HepG2 (cell line): ENCODE data around the gene ATP2A3. TPM values are rescaled to one million over a fixed set of nuclear protein-coding genes. Genes with fewer than 3 reads are reported as not detected.

Experiments
- HIVEP1 ChIP-seq: sonication (generic); formaldehyde crosslinking; IDR thresholded peaks from 2 replicates; pipeline ENCODE4 v1.4.0; 2020; ENCODE audit warnings: mild to moderate bottlenecking, missing genetic modification reagents
- MED13 ChIP-seq: sonication (generic); formaldehyde crosslinking; IDR thresholded peaks from 2 replicates; pipeline ENCODE4 v1.5.0; 2020; ENCODE audit warnings: missing genetic modification reagents
- NAIF1 ChIP-seq: sonication (generic); formaldehyde crosslinking; IDR thresholded peaks from 2 replicates; pipeline ENCODE4 v1.5.0; 2020; ENCODE audit warnings: mild to moderate bottlenecking, missing genetic modification reagents, borderline replicate concordance
- PHF5A ChIP-seq: IDR thresholded peaks from one replicate; pipeline ENCODE4 v1.6.1; 2018; ENCODE audit warnings: low read depth, missing genetic modification reagents; ENCODE audit not compliant: unreplicated experiment
- SIX1 ChIP-seq: sonication (generic); formaldehyde crosslinking; IDR thresholded peaks from 2 replicates; pipeline ENCODE4 v1.4.0; 2020; ENCODE audit warnings: missing genetic modification reagents, borderline replicate concordance
- SNAPC2 ChIP-seq: sonication (generic); formaldehyde crosslinking; IDR thresholded peaks from 2 replicates; pipeline ENCODE4 v1.8.1; 2022; ENCODE audit warnings: mild to moderate bottlenecking, missing genetic modification reagents
- TAF1 ChIP-seq: sonication (generic); formaldehyde crosslinking; IDR thresholded peaks from 2 replicates; pipeline ENCODE4 v1.4.0; 2020; ENCODE audit warnings: missing genetic modification reagents
- ZNF296 ChIP-seq: sonication (generic); formaldehyde crosslinking; conservative IDR thresholded peaks from 2 replicates; pipeline ENCODE4 v1.5.0; 2020; ENCODE audit warnings: mild to moderate bottlenecking, missing genetic modification reagents
- ZNF430 ChIP-seq: sonication (generic); formaldehyde crosslinking; IDR thresholded peaks from 2 replicates; pipeline ENCODE4 v1.9.0; 2021; ENCODE audit warnings: mild to moderate bottlenecking, missing genetic modification reagents
- polyA plus RNA-seq, 8 experiments: library from polyadenylated mRNA; depleted of rRNA in 3 of 8; stranded (reverse) in 7 of 8; unstranded in 1 of 8; fragments of >200 nt; fragmentation: Illumina TruSeq in 4 of 8; extraction: Trizol in 4 of 8; gene quantifications; 2 replicates each; pipeline versions ENCODE4 v1.2.1 to v1.2.3, GENCODE V29; 2011 to 2016; ENCODE audit warnings: low read depth in 4 of 8, missing spikeins in 1 of 8, mixed read lengths in 1 of 8; ENCODE audit not compliant: insufficient read depth in 1 of 8
- total RNA-seq, 5 experiments: library from RNA; depleted of rRNA; stranded (reverse); fragments of >200 nt; fragmentation: Illumina TruSeq; extraction: Trizol; gene quantifications; 2 replicates each; pipeline ENCODE4 v1.2.3, GENCODE V29; 2016; ENCODE audit warnings: low read depth in 1 of 5
- TF ChIP-seq, protein P1 (sequence below): sonication (generic); formaldehyde crosslinking; IDR thresholded peaks from 2 replicates; pipeline ENCODE4 v1.5.0; 2020; ENCODE audit warnings: missing genetic modification reagents, mild to moderate bottlenecking, borderline replicate concordance
- TF ChIP-seq, protein P2 (sequence below): sonication (generic); formaldehyde crosslinking; IDR thresholded peaks from 2 replicates; pipeline ENCODE4 v1.5.1; 2020; ENCODE audit warnings: mild to moderate bottlenecking, missing genetic modification reagents
- TF ChIP-seq, protein P3 (sequence below), 2 experiments: fragments of 450-650 bp in 1 of 2; sonication (generic) in 1 of 2; formaldehyde crosslinking; IDR thresholded peaks; 2 replicates each; pipeline versions ENCODE4 v1.5.0 to v1.8.0; 2020 to 2022; ENCODE audit warnings: mild to moderate bottlenecking in 1 of 2, missing genetic modification reagents in 1 of 2
- TF ChIP-seq, protein P4 (sequence below): sonication (generic); formaldehyde crosslinking; IDR thresholded peaks from 2 replicates; pipeline ENCODE4 v1.4.0; 2020; ENCODE audit warnings: mild to moderate bottlenecking, missing genetic modification reagents
- TF ChIP-seq, protein P5 (sequence below): sonication (generic); formaldehyde crosslinking; IDR thresholded peaks from 2 replicates; pipeline ENCODE4 v1.4.0; 2020; ENCODE audit warnings: low read depth, missing genetic modification reagents

ATP2A3 gene
- total and polyA plus RNA-seq, 2 of the 13 experiments (the other 11 are each of a cell fraction or from before 2014, with no cell fraction given) = 0.07 TPM; not detected in 1

DNA sequence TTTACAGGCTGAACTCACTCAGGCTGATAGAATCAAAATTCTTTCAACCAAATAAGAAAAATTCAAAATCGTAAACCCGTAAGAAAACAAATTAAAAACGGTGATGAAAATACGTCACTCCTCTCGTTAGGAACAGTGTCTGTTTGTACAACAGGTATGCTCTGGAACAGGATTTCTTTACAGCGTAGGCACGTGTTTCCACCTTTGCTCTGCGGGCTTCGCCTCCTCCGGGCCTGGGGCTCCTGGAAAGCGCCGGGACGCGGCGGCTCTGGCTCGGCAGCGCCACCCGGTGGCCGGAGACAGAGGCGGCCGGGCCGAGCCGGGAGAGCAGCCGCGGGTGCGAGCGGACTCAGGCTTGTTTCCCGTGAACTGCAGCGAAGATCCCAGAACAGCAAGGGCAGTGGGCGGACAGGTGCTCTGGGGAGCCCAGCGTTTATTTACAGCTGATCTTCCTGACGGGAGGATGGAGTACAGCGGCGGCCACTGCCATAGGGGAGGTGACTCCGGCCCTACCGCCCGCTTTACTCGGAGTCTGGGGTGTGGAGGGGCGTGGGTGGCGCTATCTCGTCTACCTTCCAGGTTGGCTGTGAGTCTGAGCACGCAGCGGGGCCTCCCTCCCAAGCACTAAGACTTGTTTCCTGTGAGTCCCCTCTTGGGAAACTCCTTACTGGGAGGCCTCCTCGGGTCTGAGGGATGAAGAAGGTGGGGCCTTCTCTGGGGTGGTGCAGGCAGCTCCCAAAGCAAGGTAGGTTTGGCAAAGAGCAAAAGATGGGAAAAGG is 40.5 kb upstream of the ATP2A3 start (continued):
- TF ChIP-seq TAF1 (CRISPR knock-in tag) (no peak), ZNF430 (CRISPR knock-in tag) (0 out of 2 replicates have a peak, but pooled peaks have one; percentile 27), SIX1 (CRISPR knock-in tag) (no peak), HIVEP1 (CRISPR knock-in tag) (no peak; the same call in 1 of the 2 replicates), NAIF1 (no peak; the same call in 1 of the 2 replicates), MED13 (CRISPR knock-in tag) (peak; percentile 66), PHF5A (CRISPR knock-in tag) (no peak), SNAPC2 (CRISPR knock-in tag) (peak; percentile 91; the same call in 1 of the 2 replicates), ZNF296 (CRISPR knock-in tag) (0 out of 2 replicates have a peak, but pooled peaks have one; percentile 45)
- TF ChIP-seq, protein P1, sequence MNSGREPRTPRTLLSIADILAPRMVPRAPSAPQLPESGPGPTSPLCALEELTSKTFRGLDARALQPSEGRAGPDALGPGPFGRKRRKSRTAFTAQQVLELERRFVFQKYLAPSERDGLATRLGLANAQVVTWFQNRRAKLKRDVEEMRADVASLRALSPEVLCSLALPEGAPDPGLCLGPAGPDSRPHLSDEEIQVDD (CRISPR knock-in tag) = no peak
- TF ChIP-seq, protein P2, sequence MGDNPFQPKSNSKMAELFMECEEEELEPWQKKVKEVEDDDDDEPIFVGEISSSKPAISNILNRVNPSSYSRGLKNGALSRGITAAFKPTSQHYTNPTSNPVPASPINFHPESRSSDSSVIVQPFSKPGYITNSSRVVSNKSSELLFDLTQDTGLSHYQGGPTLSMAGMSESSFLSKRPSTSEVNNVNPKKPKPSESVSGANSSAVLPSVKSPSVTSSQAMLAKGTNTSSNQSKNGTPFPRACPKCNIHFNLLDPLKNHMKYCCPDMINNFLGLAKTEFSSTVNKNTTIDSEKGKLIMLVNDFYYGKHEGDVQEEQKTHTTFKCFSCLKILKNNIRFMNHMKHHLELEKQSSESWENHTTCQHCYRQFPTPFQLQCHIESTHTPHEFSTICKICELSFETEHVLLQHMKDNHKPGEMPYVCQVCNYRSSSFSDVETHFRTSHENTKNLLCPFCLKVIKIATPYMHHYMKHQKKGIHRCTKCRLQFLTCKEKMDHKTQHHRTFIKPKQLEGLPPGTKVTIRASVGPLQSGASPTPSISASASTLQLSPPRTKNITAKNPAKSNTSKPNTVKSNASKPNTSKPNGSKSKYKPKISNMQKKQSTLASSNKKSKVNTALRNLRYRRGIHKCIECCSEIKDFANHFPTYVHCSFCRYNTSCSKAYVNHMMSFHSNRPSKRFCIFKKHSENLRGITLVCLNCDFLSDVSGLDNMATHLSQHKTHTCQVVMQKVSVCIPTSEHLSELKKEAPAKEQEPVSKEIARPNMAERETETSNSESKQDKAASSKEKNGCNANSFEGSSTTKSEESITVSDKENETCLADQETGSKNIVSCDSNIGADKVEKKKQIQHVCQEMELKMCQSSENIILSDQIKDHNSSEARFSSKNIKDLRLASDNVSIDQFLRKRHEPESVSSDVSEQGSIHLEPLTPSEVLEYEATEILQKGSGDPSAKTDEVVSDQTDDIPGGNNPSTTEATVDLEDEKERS (CRISPR knock-in tag) = no peak
- TF ChIP-seq, protein P3, sequence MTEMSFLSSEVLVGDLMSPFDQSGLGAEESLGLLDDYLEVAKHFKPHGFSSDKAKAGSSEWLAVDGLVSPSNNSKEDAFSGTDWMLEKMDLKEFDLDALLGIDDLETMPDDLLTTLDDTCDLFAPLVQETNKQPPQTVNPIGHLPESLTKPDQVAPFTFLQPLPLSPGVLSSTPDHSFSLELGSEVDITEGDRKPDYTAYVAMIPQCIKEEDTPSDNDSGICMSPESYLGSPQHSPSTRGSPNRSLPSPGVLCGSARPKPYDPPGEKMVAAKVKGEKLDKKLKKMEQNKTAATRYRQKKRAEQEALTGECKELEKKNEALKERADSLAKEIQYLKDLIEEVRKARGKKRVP (CRISPR knock-in tag; IDR thresholded peaks at IDR 0.05) = peak in 1 of 2 experiments; percentile 72; a peak in 2 of 4 replicates
- TF ChIP-seq, protein P4, sequence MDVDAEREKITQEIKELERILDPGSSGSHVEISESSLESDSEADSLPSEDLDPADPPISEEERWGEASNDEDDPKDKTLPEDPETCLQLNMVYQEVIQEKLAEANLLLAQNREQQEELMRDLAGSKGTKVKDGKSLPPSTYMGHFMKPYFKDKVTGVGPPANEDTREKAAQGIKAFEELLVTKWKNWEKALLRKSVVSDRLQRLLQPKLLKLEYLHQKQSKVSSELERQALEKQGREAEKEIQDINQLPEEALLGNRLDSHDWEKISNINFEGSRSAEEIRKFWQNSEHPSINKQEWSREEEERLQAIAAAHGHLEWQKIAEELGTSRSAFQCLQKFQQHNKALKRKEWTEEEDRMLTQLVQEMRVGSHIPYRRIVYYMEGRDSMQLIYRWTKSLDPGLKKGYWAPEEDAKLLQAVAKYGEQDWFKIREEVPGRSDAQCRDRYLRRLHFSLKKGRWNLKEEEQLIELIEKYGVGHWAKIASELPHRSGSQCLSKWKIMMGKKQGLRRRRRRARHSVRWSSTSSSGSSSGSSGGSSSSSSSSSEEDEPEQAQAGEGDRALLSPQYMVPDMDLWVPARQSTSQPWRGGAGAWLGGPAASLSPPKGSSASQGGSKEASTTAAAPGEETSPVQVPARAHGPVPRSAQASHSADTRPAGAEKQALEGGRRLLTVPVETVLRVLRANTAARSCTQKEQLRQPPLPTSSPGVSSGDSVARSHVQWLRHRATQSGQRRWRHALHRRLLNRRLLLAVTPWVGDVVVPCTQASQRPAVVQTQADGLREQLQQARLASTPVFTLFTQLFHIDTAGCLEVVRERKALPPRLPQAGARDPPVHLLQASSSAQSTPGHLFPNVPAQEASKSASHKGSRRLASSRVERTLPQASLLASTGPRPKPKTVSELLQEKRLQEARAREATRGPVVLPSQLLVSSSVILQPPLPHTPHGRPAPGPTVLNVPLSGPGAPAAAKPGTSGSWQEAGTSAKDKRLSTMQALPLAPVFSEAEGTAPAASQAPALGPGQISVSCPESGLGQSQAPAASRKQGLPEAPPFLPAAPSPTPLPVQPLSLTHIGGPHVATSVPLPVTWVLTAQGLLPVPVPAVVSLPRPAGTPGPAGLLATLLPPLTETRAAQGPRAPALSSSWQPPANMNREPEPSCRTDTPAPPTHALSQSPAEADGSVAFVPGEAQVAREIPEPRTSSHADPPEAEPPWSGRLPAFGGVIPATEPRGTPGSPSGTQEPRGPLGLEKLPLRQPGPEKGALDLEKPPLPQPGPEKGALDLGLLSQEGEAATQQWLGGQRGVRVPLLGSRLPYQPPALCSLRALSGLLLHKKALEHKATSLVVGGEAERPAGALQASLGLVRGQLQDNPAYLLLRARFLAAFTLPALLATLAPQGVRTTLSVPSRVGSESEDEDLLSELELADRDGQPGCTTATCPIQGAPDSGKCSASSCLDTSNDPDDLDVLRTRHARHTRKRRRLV (CRISPR knock-in tag) = no peak
- TF ChIP-seq, protein P5, sequence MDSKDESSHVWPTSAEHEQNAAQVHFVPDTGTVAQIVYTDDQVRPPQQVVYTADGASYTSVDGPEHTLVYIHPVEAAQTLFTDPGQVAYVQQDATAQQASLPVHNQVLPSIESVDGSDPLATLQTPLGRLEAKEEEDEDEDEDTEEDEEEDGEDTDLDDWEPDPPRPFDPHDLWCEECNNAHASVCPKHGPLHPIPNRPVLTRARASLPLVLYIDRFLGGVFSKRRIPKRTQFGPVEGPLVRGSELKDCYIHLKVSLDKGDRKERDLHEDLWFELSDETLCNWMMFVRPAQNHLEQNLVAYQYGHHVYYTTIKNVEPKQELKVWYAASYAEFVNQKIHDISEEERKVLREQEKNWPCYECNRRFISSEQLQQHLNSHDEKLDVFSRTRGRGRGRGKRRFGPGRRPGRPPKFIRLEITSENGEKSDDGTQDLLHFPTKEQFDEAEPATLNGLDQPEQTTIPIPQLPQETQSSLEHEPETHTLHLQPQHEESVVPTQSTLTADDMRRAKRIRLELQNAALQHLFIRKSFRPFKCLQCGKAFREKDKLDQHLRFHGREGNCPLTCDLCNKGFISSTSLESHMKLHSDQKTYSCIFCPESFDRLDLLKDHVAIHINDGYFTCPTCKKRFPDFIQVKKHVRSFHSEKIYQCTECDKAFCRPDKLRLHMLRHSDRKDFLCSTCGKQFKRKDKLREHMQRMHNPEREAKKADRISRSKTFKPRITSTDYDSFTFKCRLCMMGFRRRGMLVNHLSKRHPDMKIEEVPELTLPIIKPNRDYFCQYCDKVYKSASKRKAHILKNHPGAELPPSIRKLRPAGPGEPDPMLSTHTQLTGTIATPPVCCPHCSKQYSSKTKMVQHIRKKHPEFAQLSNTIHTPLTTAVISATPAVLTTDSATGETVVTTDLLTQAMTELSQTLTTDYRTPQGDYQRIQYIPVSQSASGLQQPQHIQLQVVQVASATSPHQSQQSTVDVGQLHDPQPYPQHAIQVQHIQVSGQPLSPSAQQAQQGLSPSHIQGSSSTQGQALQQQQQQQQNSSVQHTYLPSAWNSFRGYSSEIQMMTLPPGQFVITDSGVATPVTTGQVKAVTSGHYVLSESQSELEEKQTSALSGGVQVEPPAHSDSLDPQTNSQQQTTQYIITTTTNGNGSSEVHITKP (CRISPR knock-in tag) = no peak
